Heart left ventricle (tissue), 13 donors: ENCODE data around the gene DCUN1D1.

Experiments
- POLR2A ChIP-seq, 2 donors: fragments of 450-650 bp; IDR thresholded peaks; one replicate each; pipeline ENCODE4 v1.6.1; 2017; ENCODE audit warnings: antibody characterized with exemption in 2 of 2, mild to moderate bottlenecking in 2 of 2, moderate library complexity in 2 of 2
- TF ChIP-seq, protein P1 (sequence below), 12 donors: fragments of 200-600 bp; sonication (generic) in 4 of 12; IDR thresholded peaks; one replicate each; pipeline versions ENCODE4 v1.5.0 to v1.8.0; 2018 to 2022; ENCODE audit warnings: antibody characterized with exemption in 12 of 12, mild to moderate bottlenecking in 5 of 12
- donor health status: ischemic (EF 13 %, LVEDD 7.1; RV severe dilation, severe dysfunction).
- donor health status: DM: no; HTN: yes; CAD: no.
- donor health status: DM: no; HTN: no; CAD: no.
- donor health status: ischemic (EF 25% LVEDD 6.9; RV normal size, moderate dysfunction).
- donor health status: ischemic (EF 25% LVEDD 5.7; RV mildly dilated, moderate dysfunction).
- donor health status: ischemic (EF 35%, LVEDD 5.7; RV mildly dilated, moderate dysfunction).
- donor health status: nonischemic (EF 11% LVEDD 7.7; RV severe dilation, severe dysfunction).
- donor health status: DM: yes; HTN: yes; CAD: no.
- donor health status: PGD.
- donor health status: ischemic (EF 29% LVEDD 5.4; RV normal size, mild dysfunction).
- donor health status: nonischemic (EF 23%, LVEDD 6.1; RV moderate dilation, normal function).

DNA sequence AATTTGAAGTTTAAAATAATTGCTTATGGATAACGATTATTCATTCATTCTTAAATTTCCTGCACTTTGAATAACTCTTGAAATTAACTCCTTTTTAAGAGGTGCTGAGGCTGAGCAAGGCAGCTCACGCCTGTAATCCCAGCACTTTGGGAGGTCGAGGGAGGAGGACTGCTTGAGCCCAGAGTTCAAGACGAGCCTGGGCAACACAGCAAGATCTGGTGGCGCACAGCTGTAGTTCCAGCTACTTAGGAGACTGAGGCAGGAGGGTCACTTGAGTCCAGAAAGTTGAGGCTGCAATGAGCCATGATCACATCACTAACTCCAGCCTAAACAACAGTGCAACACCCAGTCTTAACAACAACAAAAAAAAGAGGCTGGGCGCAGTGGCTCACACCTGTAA lies 8.0 kb downstream of the DCUN1D1 start:
- TF ChIP-seq POLR2A (IDR thresholded peaks at IDR 0.05) = no peak
- TF ChIP-seq, protein P1, sequence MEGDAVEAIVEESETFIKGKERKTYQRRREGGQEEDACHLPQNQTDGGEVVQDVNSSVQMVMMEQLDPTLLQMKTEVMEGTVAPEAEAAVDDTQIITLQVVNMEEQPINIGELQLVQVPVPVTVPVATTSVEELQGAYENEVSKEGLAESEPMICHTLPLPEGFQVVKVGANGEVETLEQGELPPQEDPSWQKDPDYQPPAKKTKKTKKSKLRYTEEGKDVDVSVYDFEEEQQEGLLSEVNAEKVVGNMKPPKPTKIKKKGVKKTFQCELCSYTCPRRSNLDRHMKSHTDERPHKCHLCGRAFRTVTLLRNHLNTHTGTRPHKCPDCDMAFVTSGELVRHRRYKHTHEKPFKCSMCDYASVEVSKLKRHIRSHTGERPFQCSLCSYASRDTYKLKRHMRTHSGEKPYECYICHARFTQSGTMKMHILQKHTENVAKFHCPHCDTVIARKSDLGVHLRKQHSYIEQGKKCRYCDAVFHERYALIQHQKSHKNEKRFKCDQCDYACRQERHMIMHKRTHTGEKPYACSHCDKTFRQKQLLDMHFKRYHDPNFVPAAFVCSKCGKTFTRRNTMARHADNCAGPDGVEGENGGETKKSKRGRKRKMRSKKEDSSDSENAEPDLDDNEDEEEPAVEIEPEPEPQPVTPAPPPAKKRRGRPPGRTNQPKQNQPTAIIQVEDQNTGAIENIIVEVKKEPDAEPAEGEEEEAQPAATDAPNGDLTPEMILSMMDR (IDR thresholded peaks at IDR 0.05) = no peak
